GM06990 (cell line): ENCODE measurements around the gene SHD.
"Not testable (repeated sequence)": the region's sequence is repeated elsewhere in the genome, so short reads cannot be mapped to it uniquely, and the experiment has no call there.

Source experiments
- DNase-seq: peaks from one replicate; pipeline ENCODE4 v3.0.0-alpha.2; 2011; ENCODE audit not compliant: insufficient read length; ENCODE audit errors: extremely low read depth
- H3K27me3 ChIP-seq: replicated peaks from 2 replicates; pipeline ENCODE4 v1.6.0; 2011; ENCODE audit warnings: low read length; ENCODE audit not compliant: control insufficient read depth, insufficient read depth
- H3K36me3 ChIP-seq: 2 replicates; pipeline ENCODE4 v1.5.1; 2011; ENCODE audit warnings: low read length; ENCODE audit not compliant: control insufficient read depth, insufficient read depth
- H3K4me3 ChIP-seq: replicated peaks from 2 replicates; pipeline ENCODE4 v1.5.1; 2011; ENCODE audit warnings: low read depth, mild to moderate bottlenecking, control low read depth, low read length
- TF ChIP-seq, protein P1 (sequence below): IDR thresholded peaks from 2 replicates; pipeline ENCODE4 v1.5.1; 2011; ENCODE audit warnings: low read length, control low read depth, mild to moderate bottlenecking, inconsistent platforms; ENCODE audit not compliant: insufficient read depth, poor library complexity, severe bottlenecking

The SHD gene

GRCh38 chr19:4234142-4234861, 44.8 kb upstream of the SHD start:
- no peak for DNase-seq
- H3K4me3 ChIP-seq = no peak overlapping the region
- H3K36me3 ChIP-seq = peaks cover 21% of the 10 kb centered on the region
- TF ChIP-seq, protein P1, sequence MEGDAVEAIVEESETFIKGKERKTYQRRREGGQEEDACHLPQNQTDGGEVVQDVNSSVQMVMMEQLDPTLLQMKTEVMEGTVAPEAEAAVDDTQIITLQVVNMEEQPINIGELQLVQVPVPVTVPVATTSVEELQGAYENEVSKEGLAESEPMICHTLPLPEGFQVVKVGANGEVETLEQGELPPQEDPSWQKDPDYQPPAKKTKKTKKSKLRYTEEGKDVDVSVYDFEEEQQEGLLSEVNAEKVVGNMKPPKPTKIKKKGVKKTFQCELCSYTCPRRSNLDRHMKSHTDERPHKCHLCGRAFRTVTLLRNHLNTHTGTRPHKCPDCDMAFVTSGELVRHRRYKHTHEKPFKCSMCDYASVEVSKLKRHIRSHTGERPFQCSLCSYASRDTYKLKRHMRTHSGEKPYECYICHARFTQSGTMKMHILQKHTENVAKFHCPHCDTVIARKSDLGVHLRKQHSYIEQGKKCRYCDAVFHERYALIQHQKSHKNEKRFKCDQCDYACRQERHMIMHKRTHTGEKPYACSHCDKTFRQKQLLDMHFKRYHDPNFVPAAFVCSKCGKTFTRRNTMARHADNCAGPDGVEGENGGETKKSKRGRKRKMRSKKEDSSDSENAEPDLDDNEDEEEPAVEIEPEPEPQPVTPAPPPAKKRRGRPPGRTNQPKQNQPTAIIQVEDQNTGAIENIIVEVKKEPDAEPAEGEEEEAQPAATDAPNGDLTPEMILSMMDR = no peak
- no peaks in the 10 kb centered on the region for H3K27me3 ChIP-seq

- TF ChIP-seq, protein P1 = no peak
- Histone ChIP-seq H3K4me3 (no peak overlapping the region), H3K27me3 (no peaks in the 10 kb centered on the region), H3K36me3 (peaks cover 21% of the 10 kb centered on the region)
- no peak for DNase-seq
Observed at GRCh38 chr19:4234862-4235201, 44.2 kb upstream of the SHD start.

GRCh38 chr19:4237510-4237909, 41.6 kb upstream of the SHD start:
- not testable (repeated sequence) for DNase-seq, H3K27me3 ChIP-seq, H3K4me3 ChIP-seq
- H3K36me3 ChIP-seq = peaks cover 21% of the 10 kb centered on the region

DNA sequence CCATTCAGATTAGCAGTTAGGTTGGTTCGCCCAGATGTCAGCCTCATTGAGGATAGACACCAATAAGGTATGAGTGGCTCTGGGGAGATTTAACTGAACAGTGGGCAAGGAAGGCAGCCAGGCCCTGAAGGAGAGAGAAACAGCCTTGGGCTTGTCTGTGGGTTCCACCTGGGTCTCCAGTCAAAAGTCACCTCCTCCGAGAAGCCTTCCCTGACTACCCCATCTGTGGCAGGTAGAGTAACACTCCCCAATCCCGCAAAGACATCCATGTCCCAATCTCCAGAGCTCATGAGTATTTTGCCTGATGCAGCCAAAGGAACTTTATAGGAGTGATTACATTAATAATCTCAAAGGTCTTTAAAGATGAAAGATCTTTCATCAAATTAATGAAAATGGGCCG, 40.2 kb upstream of the SHD start:
- TF ChIP-seq, protein P1 = no peak
- DNase-seq = no peak
- H3K27me3 ChIP-seq = no peaks in the 10 kb centered on the region
- H3K4me3 ChIP-seq = no peak overlapping the region
- peaks cover 16% of the 10 kb centered on the region for H3K36me3 ChIP-seq

DNA sequence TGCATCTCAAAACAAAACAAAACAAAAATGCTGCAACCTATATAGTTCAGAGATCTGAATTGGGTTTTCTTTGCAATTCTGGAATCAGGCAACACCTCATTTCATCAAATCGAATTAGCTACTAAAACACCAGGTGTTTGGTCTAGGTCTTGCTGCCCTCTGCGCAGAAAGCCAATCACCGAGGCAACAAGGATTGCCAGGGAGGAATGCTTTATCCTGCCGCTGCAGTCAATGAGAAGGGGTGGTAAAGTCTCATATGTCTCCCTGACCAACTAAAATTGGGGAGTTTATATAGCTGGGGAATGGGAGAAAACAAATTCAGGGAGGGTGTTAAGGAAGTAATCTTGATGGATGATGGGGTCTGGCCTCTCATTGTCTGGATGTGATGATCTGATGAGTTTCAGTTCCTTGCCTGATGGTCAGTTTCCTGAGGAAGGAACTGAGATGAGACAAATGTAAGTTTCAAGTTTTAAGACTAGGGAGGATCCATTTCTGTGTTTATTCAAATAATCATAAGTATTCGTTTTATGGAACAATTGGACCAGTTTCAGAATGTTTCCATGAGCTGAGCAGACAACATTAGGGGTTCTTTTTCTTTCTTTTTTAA, 37.1 kb upstream of the SHD start:
- H3K27me3 ChIP-seq = no peaks in the 10 kb centered on the region
- TF ChIP-seq, protein P1 = no peak

GRCh38 chr19:4245938-4246337, 33.1 kb upstream of the SHD start:
- peaks cover 12% of the 10 kb centered on the region for H3K36me3 ChIP-seq
- DNase-seq, H3K4me3 ChIP-seq, H3K27me3 ChIP-seq: not testable (repeated sequence)

More for the DNA sequence above, 37.1 kb upstream of the SHD start:
- Histone ChIP-seq H3K36me3 (peaks cover 6% of the 10 kb centered on the region), H3K4me3 (no peak overlapping the region)
- no peak for DNase-seq
